ENCODE results near the gene SLC35F4.

DNA sequence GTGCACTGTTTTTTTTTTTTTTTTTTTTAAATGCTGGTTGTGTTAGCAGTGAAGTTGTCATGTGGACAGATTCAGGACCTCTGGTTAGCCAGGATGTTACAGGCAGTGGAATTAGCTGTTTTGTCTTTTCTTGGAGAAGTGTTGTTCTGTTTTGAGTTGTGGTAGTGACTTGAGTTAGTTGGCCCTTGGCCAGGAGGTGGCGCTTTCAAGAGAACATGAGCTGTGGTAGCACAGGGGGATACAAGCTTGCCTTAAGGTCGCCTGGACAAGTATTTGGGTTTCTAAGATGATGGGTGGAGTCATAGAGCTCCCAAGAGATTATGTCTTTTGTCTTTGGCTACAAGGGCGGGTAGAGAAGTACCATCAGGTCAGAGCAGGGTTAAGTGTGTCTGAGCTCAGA, 338.9 kb downstream of the SLC35F4 start:
- TF ChIP-seq CTCF (IDR thresholded peaks at IDR 0.05 in 4 of 5, conservative IDR thresholded peaks at IDR 0.05 in 1 of 5): no peak
- no peak for TF ChIP-seq POLR2A (IDR thresholded peaks at IDR 0.05)
